IMR-90 (cell line): ENCODE results near the gene CEP83. TPM values are rescaled to one million over a fixed set of nuclear protein-coding genes. Genes with fewer than 3 reads are reported as not detected.
"Not testable (repeated sequence)": the region's sequence is repeated elsewhere in the genome, so short reads cannot be mapped to it uniquely, and the experiment has no call there.

Experiments
- ATAC-seq: fragments of 200-7000 bp; cut with Tn5 transposase; 2 replicates; pipeline ENCODE4 v1.9.1; 2020; ENCODE audit warnings: low read depth, mild to moderate bottlenecking, moderate library complexity
- BruUV-seq: library from RNA; stranded (reverse); fragments of 400-500 nt; replicated peaks from 2 replicates; lab custom pipeline; 2021; lab: Mats Ljungman, UMichigan
- CTCF ChIA-PET: fragments of 300-600 bp; formaldehyde crosslinking; extraction: SDS; loops from one replicate; lab custom pipeline; 2021; ENCODE audit warnings: antibody characterized with exemption; lab: Yijun Ruan, JAX
- POLR2A ChIA-PET: fragments of 300-600 bp; sonication (Branson Sonifier 250); formaldehyde crosslinking; loops from one replicate; lab custom pipeline; 2022; ENCODE audit warnings: antibody characterized with exemption; ENCODE audit not compliant: unreplicated experiment; lab: Charles Lee
- DNase-seq: peaks from one replicate; pipeline ENCODE4 v3.0.0; 2013
- H2AFZ ChIP-seq: replicated peaks from 2 replicates; pipeline ENCODE3; 2013; ENCODE audit warnings: low read length, mild to moderate bottlenecking; ENCODE audit not compliant: poor library complexity
- H2AK5ac ChIP-seq: 2 replicates; pipeline ENCODE4 v1.6.1; 2013; ENCODE audit warnings: low read depth, low read length, inconsistent platforms
- H2AK9ac ChIP-seq: replicated peaks from 2 replicates; pipeline ENCODE3; 2013; ENCODE audit warnings: mild to moderate bottlenecking, low read depth, low read length, moderate library complexity; ENCODE audit not compliant: poor library complexity
- H2BK120ac ChIP-seq: 2 replicates; pipeline ENCODE4 v1.6.1; 2013; ENCODE audit warnings: low read depth, low read length, inconsistent platforms
- H2BK15ac ChIP-seq: 3 replicates; pipeline ENCODE4 v1.6.1; 2013; ENCODE audit warnings: low read depth, low read length, inconsistent platforms
- H2BK20ac ChIP-seq: 2 replicates; pipeline ENCODE4 v1.6.1; 2013; ENCODE audit warnings: low read depth, mild to moderate bottlenecking, inconsistent platforms, low read length, moderate library complexity
- H2BK5ac ChIP-seq: 2 replicates; pipeline ENCODE4 v1.6.1; 2013; ENCODE audit warnings: mild to moderate bottlenecking, low read depth, low read length, inconsistent platforms; ENCODE audit not compliant: poor library complexity, severe bottlenecking
- H3K14ac ChIP-seq: replicated peaks from 2 replicates; pipeline ENCODE4 v1.6.1; 2013; ENCODE audit warnings: low read depth, low read length, inconsistent platforms
- H3K18ac ChIP-seq: 2 replicates; pipeline ENCODE4 v1.6.1; 2013; ENCODE audit warnings: low read depth, low read length, control low read depth
- H3K23ac ChIP-seq: 2 replicates; pipeline ENCODE4 v1.6.1; 2013; ENCODE audit warnings: low read depth, low read length, inconsistent platforms
- H3K27ac ChIP-seq: 2 replicates; pipeline ENCODE4 v1.5.1; 2013; ENCODE audit warnings: mild to moderate bottlenecking, control low read depth, low read length; ENCODE audit not compliant: insufficient read depth
- H3K27me3 ChIP-seq: 2 replicates; pipeline ENCODE4 v1.6.1; 2013; ENCODE audit warnings: low read length; ENCODE audit not compliant: control insufficient read depth, insufficient read depth
- H3K36me3 ChIP-seq: 2 replicates; pipeline ENCODE4 v1.6.1; 2013; ENCODE audit warnings: low read length, mixed read lengths; ENCODE audit not compliant: control insufficient read depth, insufficient read depth
- H3K4ac ChIP-seq: 2 replicates; pipeline ENCODE4 v1.6.1; 2013; ENCODE audit warnings: low read depth, low read length, inconsistent platforms
- H3K4me1 ChIP-seq: 2 replicates; pipeline ENCODE4 v1.6.1; 2013; ENCODE audit warnings: low read length, mixed read lengths; ENCODE audit not compliant: control insufficient read depth, insufficient read depth
- H3K4me2 ChIP-seq: 2 replicates; pipeline ENCODE4 v1.6.1; 2013; ENCODE audit warnings: low read depth, mild to moderate bottlenecking, control low read depth, low read length, moderate library complexity
- H3K4me3 ChIP-seq: 2 replicates; pipeline ENCODE4 v1.5.1; 2013; ENCODE audit warnings: low read depth, mild to moderate bottlenecking, control low read depth, low read length, moderate library complexity; ENCODE audit not compliant: insufficient read depth
- H3K56ac ChIP-seq: 2 replicates; pipeline ENCODE4 v1.6.1; 2013; ENCODE audit warnings: low read length, inconsistent platforms; ENCODE audit not compliant: insufficient read depth; ENCODE audit errors: extremely low read depth
- H3K79me1 ChIP-seq, 2 experiments: 2 replicates each; pipeline ENCODE4 v1.6.1; 2013; ENCODE audit warnings: low read length in 2 of 2, inconsistent platforms in 1 of 2, low read depth in 1 of 2
- H3K9ac ChIP-seq: 2 replicates; pipeline ENCODE4 v1.6.1; 2013; ENCODE audit warnings: low read depth, low read length, control low read depth
- H3K9me1 ChIP-seq: 2 replicates; pipeline ENCODE4 v1.6.1; 2013; ENCODE audit warnings: low read length, inconsistent platforms; ENCODE audit not compliant: insufficient read depth
- H3K9me3 ChIP-seq: 2 replicates; pipeline ENCODE4 v1.6.1; 2013; ENCODE audit warnings: low read length; ENCODE audit not compliant: control insufficient read depth, insufficient read depth
- H4K20me1 ChIP-seq: 2 replicates; pipeline ENCODE4 v1.6.1; 2013; ENCODE audit warnings: low read length, inconsistent platforms; ENCODE audit not compliant: insufficient read depth
- H4K5ac ChIP-seq: 2 replicates; pipeline ENCODE4 v1.6.1; 2013; ENCODE audit warnings: mild to moderate bottlenecking, low read depth, low read length, control low read depth
- H4K8ac ChIP-seq, 2 experiments: 2 replicates each; pipeline ENCODE4 v1.6.1; 2013; ENCODE audit warnings: low read depth in 2 of 2, low read length in 2 of 2, control low read depth in 1 of 2, inconsistent platforms in 1 of 2
- H4K91ac ChIP-seq: 2 replicates; pipeline ENCODE4 v1.6.1; 2013; ENCODE audit warnings: low read depth, low read length, inconsistent platforms; ENCODE audit not compliant: insufficient read depth
- WGBS, 2 experiments: methylation state at CpG; one replicate each; pipeline versions ENCODE4 v1.1.5 to v1.1.7; 2013; ENCODE audit warnings: missing lambda C conversion rate in 2 of 2; ENCODE audit not compliant: insufficient read length in 1 of 2; ENCODE audit errors: extremely low coverage in 2 of 2; 5-methylcytosine and 5-hydroxymethylcytosine counted together
- dilution Hi-C: fragments of 300-500 bp; cut with HindIII; formaldehyde crosslinking; loops from one replicate; pipeline ENCODE4 v1.14.3; 2018; ENCODE audit warnings: low sequenced_read_pairs; ENCODE audit not compliant: unreplicated experiment
- in situ Hi-C: fragments of 300-500 bp; cut with MboI; formaldehyde crosslinking; loops from 3 replicates; pipeline ENCODE4 v1.14.3; 2019; ENCODE audit warnings: low sequenced_read_pairs, inconsistent platforms, mixed read lengths
- intact Hi-C: fragments of 100-400 bp; cut with micrococcal nuclease; formaldehyde crosslinking; loops from 2 replicates; pipeline ENCODE4 v1.10.0; 2022
- polyA plus RNA-seq, 3 experiments: library from polyadenylated mRNA; depleted of rRNA; stranded (reverse); fragments of >200 nt; gene quantifications; 2 replicates each; pipeline ENCODE4 v1.2.3, GENCODE V29; 2012; ENCODE audit warnings: low replicate concordance in 1 of 3
- total RNA-seq: library from RNA; depleted of rRNA; stranded (reverse); fragments of >200 nt; gene quantifications from 2 replicates; pipeline ENCODE4 v1.2.3, GENCODE V29; 2012

CEP83 gene
- total and polyA plus RNA-seq, 2 of the 4 experiments (the other 2 are of a cell fraction), result 3.9 to 8.9 TPM

GRCh38 chr12:94389482-94390129, 70.1 kb downstream of the CEP83 start:
- H2BK120ac ChIP-seq, H3K18ac ChIP-seq, H3K79me1 ChIP-seq, H3K27ac ChIP-seq, POLR2A ChIA-PET, H3K36me3 ChIP-seq, H3K4me1 ChIP-seq, H2AFZ ChIP-seq, H3K4ac ChIP-seq, H2BK20ac ChIP-seq, H3K9me1 ChIP-seq, H2AK5ac ChIP-seq, CTCF ChIA-PET, H2AK9ac ChIP-seq, H3K4me2 ChIP-seq, intact Hi-C loops, H4K91ac ChIP-seq, H3K4me3 ChIP-seq, H2BK15ac ChIP-seq, dilution Hi-C loops, H4K8ac ChIP-seq, H4K5ac ChIP-seq, DNase-seq, H4K20me1 ChIP-seq, H3K56ac ChIP-seq, H3K23ac ChIP-seq, ATAC-seq, BruUV-seq, H3K9ac ChIP-seq, in situ Hi-C loops, H2BK5ac ChIP-seq, H3K27me3 ChIP-seq, H3K9me3 ChIP-seq, H3K14ac ChIP-seq: not testable (repeated sequence)
- WGBS, 2 experiments, result 89% methylated on average over 4 of the region's 16 CpGs; no CpG with 5 or more reads in 1 of the 2 experiments
